T-cell (primary cell): Measurements from ENCODE around the gene AFDN. TPM values are rescaled to one million over a fixed set of nuclear protein-coding genes. Genes with fewer than 3 reads are reported as not detected.

ENCODE experiments used
- ATAC-seq, 4 experiments: fragments of 200-7000 bp in 3 of 4; fragments of 150-1000 bp in 1 of 4; cut with Tn5 transposase; replicated peaks in 1 of 4; 1 replicate in 3 of 4; 2 replicates in 1 of 4; pipeline ENCODE4 v1.10.0; 2021; ENCODE audit warnings: moderate library complexity in 3 of 4, mild to moderate bottlenecking in 2 of 4, moderate number of reproducible peaks in 1 of 4
- CTCF ChIA-PET, 2 donors: fragments of 300-600 bp; sonication (Branson Sonifier 250); formaldehyde crosslinking; loops; one replicate each; lab custom pipeline; 2022; ENCODE audit warnings: antibody characterized with exemption in 2 of 2; lab: Charles Lee
- POLR2A ChIA-PET, 2 donors: fragments of 300-600 bp; sonication (Branson Sonifier 250); formaldehyde crosslinking; loops; one replicate each; lab custom pipeline; 2022; ENCODE audit warnings: antibody characterized with exemption in 2 of 2; lab: Charles Lee
- DNase-seq, 35 experiments: peaks; one replicate each; pipeline versions ENCODE4 v3.0.0 to v3.0.0-alpha.2; 2013 to 2023
- H3K27ac ChIP-seq: one replicate; pipeline ENCODE4 v1.5.1; 2013; ENCODE audit warnings: low read length
- H3K27me3 ChIP-seq, 2 experiments: replicated peaks in 1 of 2; 1 replicate in 1 of 2; 2 replicates in 1 of 2; pipeline versions ENCODE4 v1.6.1 to v1.7.0; 2013; ENCODE audit warnings: low read length in 1 of 2, mixed read lengths in 1 of 2; ENCODE audit not compliant: control insufficient read depth in 2 of 2, insufficient read depth in 2 of 2; ENCODE audit errors: extremely low read depth in 1 of 2
- H3K36me3 ChIP-seq, 2 donors: 1 replicate in 1 of 2; 2 replicates in 1 of 2; pipeline versions ENCODE4 v1.6.1 to v1.7.0; 2013; ENCODE audit warnings: low read length in 1 of 2; ENCODE audit not compliant: control insufficient read depth in 2 of 2, insufficient read depth in 1 of 2; ENCODE audit errors: extremely low read depth in 1 of 2
- H3K4me1 ChIP-seq, 2 experiments: 1 replicate in 1 of 2; 2 replicates in 1 of 2; pipeline versions ENCODE4 v1.6.1 to v1.7.0; 2013; ENCODE audit warnings: low read length in 2 of 2, mixed read lengths in 1 of 2; ENCODE audit not compliant: insufficient read depth in 2 of 2, control insufficient read depth in 1 of 2; ENCODE audit errors: extremely low read depth in 1 of 2
- H3K4me3 ChIP-seq, 2 donors: 1 replicate in 1 of 2; 2 replicates in 1 of 2; pipeline versions ENCODE4 v1.5.1 to v1.7.0; 2013; ENCODE audit warnings: mild to moderate bottlenecking in 2 of 2, low read length in 1 of 2, moderate library complexity in 1 of 2; ENCODE audit not compliant: control insufficient read depth in 1 of 2; ENCODE audit errors: extremely low read depth in 1 of 2
- H3K9me3 ChIP-seq: 2 replicates; pipeline ENCODE4 v1.7.0; 2013
- H3K27ac Mint-ChIP-seq, 2 donors: one replicate each; pipeline ENCODE4 v1.8.0; 2020 to 2021; ENCODE audit warnings: mild to moderate bottlenecking in 2 of 2, mixed read lengths in 2 of 2
- H3K27me3 Mint-ChIP-seq, 2 donors: one replicate each; pipeline ENCODE4 v1.8.0; 2021 to 2022; ENCODE audit warnings: mixed read lengths in 2 of 2
- H3K36me3 Mint-ChIP-seq: one replicate; pipeline ENCODE4 v1.8.0; 2021; ENCODE audit warnings: mixed read lengths
- H3K4me1 Mint-ChIP-seq, 3 donors: one replicate each; pipeline ENCODE4 v1.8.0; 2020 to 2022; ENCODE audit warnings: mixed read lengths in 3 of 3, mild to moderate bottlenecking in 1 of 3
- H3K4me3 Mint-ChIP-seq, 3 donors: one replicate each; pipeline ENCODE4 v1.8.0; 2020 to 2022; ENCODE audit warnings: mild to moderate bottlenecking in 3 of 3, mixed read lengths in 3 of 3, moderate library complexity in 3 of 3
- H3K9me3 Mint-ChIP-seq, 3 donors: one replicate each; pipeline ENCODE4 v1.8.0; 2020 to 2022; ENCODE audit warnings: mixed read lengths in 3 of 3
- WGBS: methylation state at CpG from one replicate; pipeline ENCODE4 v1.1.5; 2013; ENCODE audit warnings: missing lambda C conversion rate; ENCODE audit not compliant: insufficient coverage; 5-methylcytosine and 5-hydroxymethylcytosine counted together
- total RNA-seq, 35 experiments: library from RNA in 6 of 35; stranded (reverse) in 6 of 35; fragments of 120-200 nt in 1 of 35; gene quantifications; one replicate each; pipeline versions ENCODE4 v1.2.1 to v1.2.4 and lab custom pipeline; 2013 to 2026

The AFDN gene
- total RNA-seq, 5 donors from 2014 or later (not counting 1 experiment from before 2014, with no cell fraction given): 10.6 to 30.3 (median 20.7) TPM

- ATAC-seq (no peak), DNase-seq (no peak)
- POLR2A ChIA-PET: no interaction called here
- Histone ChIP-seq H3K9me3 (no peaks in the 10 kb centered on the region), H3K27me3 (peaks cover 0 to 20% of the 10 kb centered on the region in 2 experiments), H3K4me3 (no peak overlapping the region), H3K4me1 (no peaks in the 10 kb centered on the region), H3K27ac (no peak overlapping the region), H3K36me3 (no peaks in the 10 kb centered on the region)
- Mint-ChIP-seq H3K36me3 (no peaks in the 10 kb centered on the region), H3K27ac (no peak overlapping the region), H3K4me3 (no peak overlapping the region), H3K27me3 (peaks cover 15 to 27% of the 10 kb centered on the region in 2 donors), H3K9me3 (no peaks in the 10 kb centered on the region), H3K4me1 (no peaks in the 10 kb centered on the region)
- WGBS: 80% methylated on average over 1 of the region's 6 CpGs
- CTCF ChIA-PET: no interaction called here
These were observed 37.4 kb upstream of the AFDN start for GRCh38 chr6:167789358-167789757.

DNA sequence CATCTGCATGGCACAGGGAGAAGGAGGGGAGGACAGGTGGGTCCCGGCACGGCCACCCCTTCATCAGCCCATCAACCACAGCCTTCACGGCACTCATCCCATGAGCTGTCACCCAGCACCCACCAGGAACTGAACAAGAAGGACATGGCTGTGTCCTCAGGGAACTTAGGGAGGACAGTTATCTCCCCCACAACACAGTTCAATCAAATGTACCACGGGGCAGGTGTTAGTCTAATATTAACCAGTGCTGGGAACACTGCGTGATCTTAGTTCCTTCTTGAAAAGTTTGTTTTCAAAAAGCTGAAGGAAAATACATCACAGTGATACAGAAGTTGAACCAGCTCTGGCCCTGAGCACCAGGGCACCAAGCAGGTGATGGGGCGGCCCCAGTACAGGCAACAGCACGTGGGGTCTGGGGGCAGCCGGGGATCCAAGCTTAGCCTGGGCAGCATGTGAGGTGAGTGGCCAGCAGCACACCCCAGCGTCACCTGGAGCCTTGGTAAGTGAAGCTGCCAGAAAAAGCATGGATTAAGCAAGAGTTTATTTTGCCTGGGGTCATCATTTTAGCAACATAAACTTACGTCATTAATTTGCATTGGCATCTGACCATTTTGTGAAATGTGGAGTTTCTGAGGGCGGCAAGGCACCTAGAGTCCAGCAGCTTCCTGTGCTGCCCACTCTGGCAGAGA, 35.5 kb upstream of the AFDN start:
- Histone ChIP-seq H3K4me3 (no peak overlapping the region), H3K36me3 (no peaks in the 10 kb centered on the region), H3K9me3 (no peaks in the 10 kb centered on the region), H3K27ac (no peak overlapping the region), H3K27me3 (peaks cover 5 to 36% of the 10 kb centered on the region in 2 experiments), H3K4me1 (peaks cover 0 to 3% of the 10 kb centered on the region in 2 experiments)
- H3K27ac Mint-ChIP-seq: no peak overlapping the region
- H3K4me3 Mint-ChIP-seq: no peak overlapping the region
- peaks cover 3 to 11% (median 7%) of the 10 kb centered on the region in 3 donors for H3K4me1 Mint-ChIP-seq
- H3K36me3 Mint-ChIP-seq: no peaks in the 10 kb centered on the region
- H3K9me3 Mint-ChIP-seq: no peaks in the 10 kb centered on the region
- ChIA-PET CTCF (no interaction called here), POLR2A (no interaction called here)
- H3K27me3 Mint-ChIP-seq: peaks cover 28 to 44% of the 10 kb centered on the region in 2 donors
- ATAC-seq (no peak), DNase-seq (no peak)
- 67% methylated on average over 7 of the region's 11 CpGs for WGBS

GRCh38 chr6:167791780-167792478, 34.8 kb upstream of the AFDN start:
- Histone ChIP-seq H3K4me3 (no peak overlapping the region), H3K36me3 (no peaks in the 10 kb centered on the region), H3K27me3 (peaks cover 6 to 42% of the 10 kb centered on the region in 2 experiments), H3K4me1 (peaks cover 0 to 10% of the 10 kb centered on the region in 2 experiments), H3K9me3 (no peaks in the 10 kb centered on the region), H3K27ac (no peak overlapping the region)
- Mint-ChIP-seq H3K27me3 (peaks cover 32 to 48% of the 10 kb centered on the region in 2 donors), H3K9me3 (no peaks in the 10 kb centered on the region), H3K4me3 (no peak overlapping the region), H3K36me3 (no peaks in the 10 kb centered on the region), H3K27ac (no peak overlapping the region), H3K4me1 (peaks cover 7 to 15% (median 7%) of the 10 kb centered on the region in 3 donors)
- WGBS: 94% methylated on average over 8 of the region's 13 CpGs
- DNase-seq: no peak
- POLR2A ChIA-PET: no interaction called here
- CTCF ChIA-PET: no interaction called here
- ATAC-seq: no peak

DNA sequence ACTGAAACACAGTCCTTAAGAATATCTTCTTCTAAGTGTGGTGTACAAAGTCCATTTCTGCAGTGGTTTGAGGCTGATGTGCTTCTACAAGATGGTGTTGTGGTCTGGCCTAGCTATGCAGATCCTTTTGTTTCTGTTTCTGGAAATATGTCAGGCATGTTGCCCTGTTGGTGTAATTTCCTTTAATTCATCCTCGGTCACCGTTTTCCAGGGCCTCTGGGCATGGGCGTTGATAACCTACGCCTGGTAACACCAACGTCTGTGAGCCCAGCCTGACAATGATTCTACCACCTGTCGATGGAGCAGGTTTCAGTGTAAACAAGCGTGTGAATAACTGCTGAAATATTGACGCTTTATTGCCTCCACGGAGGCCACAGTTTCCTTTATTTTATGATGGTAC, 33.3 kb upstream of the AFDN start:
- H3K36me3 ChIP-seq: no peaks in the 10 kb centered on the region
- H3K4me1 ChIP-seq: peaks cover 0 to 13% of the 10 kb centered on the region in 2 experiments
- no peak for DNase-seq
- Mint-ChIP-seq H3K9me3 (no peaks in the 10 kb centered on the region), H3K4me3 (no peak overlapping the region), H3K36me3 (no peaks in the 10 kb centered on the region), H3K4me1 (peaks cover 7 to 17% (median 7%) of the 10 kb centered on the region in 3 donors), H3K27ac (no peak overlapping the region), H3K27me3 (peaks cover 39 to 56% of the 10 kb centered on the region in 2 donors)
- no peaks in the 10 kb centered on the region for H3K9me3 ChIP-seq
- ATAC-seq: no peak
- peaks cover 11 to 49% of the 10 kb centered on the region in 2 experiments for H3K27me3 ChIP-seq
- no peak overlapping the region for H3K4me3 ChIP-seq
- H3K27ac ChIP-seq: no peak overlapping the region
- WGBS: 77% methylated on average over 4 of the region's 9 CpGs
- POLR2A ChIA-PET: no interaction called here
- CTCF ChIA-PET: no interaction called here

GRCh38 chr6:167794161-167795157, 32.3 kb upstream of the AFDN start:
- Histone ChIP-seq H3K36me3 (no peaks in the 10 kb centered on the region), H3K9me3 (no peaks in the 10 kb centered on the region), H3K27ac (no peak overlapping the region), H3K27me3 (peaks cover 16 to 53% of the 10 kb centered on the region in 2 experiments), H3K4me1 (peaks cover 0 to 13% of the 10 kb centered on the region in 2 experiments), H3K4me3 (no peak overlapping the region)
- H3K27ac Mint-ChIP-seq: no peak overlapping the region
- WGBS: 54% methylated on average over 4 of the region's 18 CpGs
- H3K4me3 Mint-ChIP-seq: peak overlapping the region in 1 of 3 donors; percentile 3
- ATAC-seq (no peak), DNase-seq (no peak)
- H3K27me3 Mint-ChIP-seq: peaks cover 46 to 65% of the 10 kb centered on the region in 2 donors
- ChIA-PET CTCF (no interaction called here), POLR2A (no interaction called here)
- peaks cover 7 to 17% (median 7%) of the 10 kb centered on the region in 3 donors for H3K4me1 Mint-ChIP-seq
- H3K9me3 Mint-ChIP-seq: no peaks in the 10 kb centered on the region
- H3K36me3 Mint-ChIP-seq: no peaks in the 10 kb centered on the region

- ChIA-PET CTCF (no interaction called here), POLR2A (no interaction called here)
- Mint-ChIP-seq H3K27ac (no peak overlapping the region), H3K27me3 (peaks cover 52 to 70% of the 10 kb centered on the region in 2 donors), H3K9me3 (no peaks in the 10 kb centered on the region), H3K4me1 (peaks cover 7 to 17% (median 7%) of the 10 kb centered on the region in 3 donors), H3K4me3 (peak overlapping the region in 1 of 3 donors; percentile 68), H3K36me3 (no peaks in the 10 kb centered on the region)
- ATAC-seq: no peak
- Histone ChIP-seq H3K36me3 (no peaks in the 10 kb centered on the region), H3K4me1 (peaks cover 0 to 13% of the 10 kb centered on the region in 2 experiments), H3K27ac (no peak overlapping the region), H3K4me3 (no peak overlapping the region), H3K27me3 (peaks cover 16 to 57% of the 10 kb centered on the region in 2 experiments), H3K9me3 (no peaks in the 10 kb centered on the region)
- 37% methylated on average over 16 of the region's 17 CpGs for WGBS
- DNase-seq: no peak
These were observed 31.3 kb upstream of the AFDN start for GRCh38 chr6:167795321-167795811.
